GM12878 (cell line): ENCODE measurements around the gene THBS3. TPM values are rescaled to one million over a fixed set of nuclear protein-coding genes. Genes with fewer than 3 reads are reported as not detected.
A peak's percentile ranks its signal among the peaks of the same experiment; 100 is the strongest.

ENCODE experiments used
- BACH1 ChIP-seq: fragments of 450-650 bp; IDR thresholded peaks from 2 replicates; pipeline ENCODE4 v1.6.1; 2017; ENCODE audit warnings: mild to moderate bottlenecking, borderline replicate concordance
- CHD1 ChIP-seq: IDR thresholded peaks from 2 replicates; pipeline ENCODE4 v1.6.1; 2012; ENCODE audit warnings: low read depth, low read length, improper control_type of control experiment
- E2F4 ChIP-seq: IDR thresholded peaks from 2 replicates; pipeline ENCODE4 v1.6.1; 2012; ENCODE audit warnings: low read depth, low read length, improper control_type of control experiment
- ESRRA ChIP-seq: IDR thresholded peaks from 2 replicates; pipeline ENCODE4 v1.6.1; 2012; ENCODE audit warnings: mild to moderate bottlenecking, low read length, improper control_type of control experiment
- HSF1 ChIP-seq: fragments of 150-350 bp; IDR thresholded peaks from 2 replicates; pipeline ENCODE4 v1.6.1; 2014; ENCODE audit warnings: mild to moderate bottlenecking, low read depth, low read length
- MEF2B ChIP-seq: fragments of 450-650 bp; IDR thresholded peaks from 2 replicates; pipeline ENCODE4 v1.6.1; 2018; ENCODE audit warnings: mild to moderate bottlenecking, moderate library complexity; ENCODE audit not compliant: partially characterized antibody, poor library complexity, severe bottlenecking
- MTA3 ChIP-seq: IDR thresholded peaks from 2 replicates; pipeline ENCODE4 v1.6.1; 2012; ENCODE audit warnings: low read length, inconsistent platforms, borderline replicate concordance
- MXI1 ChIP-seq: fragments of 150-350 bp; IDR thresholded peaks from 2 replicates; pipeline ENCODE4 v1.6.1; 2011; ENCODE audit warnings: low read depth, mild to moderate bottlenecking, inconsistent platforms, low read length, improper control_type of control experiment
- NFIC ChIP-seq: IDR thresholded peaks from 2 replicates; pipeline ENCODE4 v1.6.1; 2012; ENCODE audit warnings: low read depth, mild to moderate bottlenecking, inconsistent platforms, low read length, moderate library complexity
- NKRF ChIP-seq: fragments of 450-650 bp; conservative IDR thresholded peaks from 2 replicates; pipeline ENCODE4 v1.6.1; 2017; ENCODE audit warnings: mild to moderate bottlenecking, moderate library complexity
- PAX5 ChIP-seq: IDR thresholded peaks from 2 replicates; pipeline ENCODE4 v1.6.1; 2011; ENCODE audit warnings: low read depth, low read length, borderline replicate concordance
- PAX8 ChIP-seq: fragments of 450-650 bp; IDR thresholded peaks from 2 replicates; pipeline ENCODE4 v1.6.1; 2017; ENCODE audit warnings: mild to moderate bottlenecking, moderate library complexity
- POLR2AphosphoS2 ChIP-seq: IDR thresholded peaks from 2 replicates; pipeline ENCODE4 v1.6.1; 2011; ENCODE audit warnings: low read depth, mild to moderate bottlenecking, low read length, improper control_type of control experiment, moderate library complexity
- SIX5 ChIP-seq: IDR thresholded peaks from 2 replicates; pipeline ENCODE4 v1.6.1; 2011; ENCODE audit warnings: mild to moderate bottlenecking, low read depth, low read length, moderate library complexity; ENCODE audit not compliant: severe bottlenecking
- SP1 ChIP-seq: IDR thresholded peaks from one replicate; pipeline ENCODE4 v1.6.1; 2011; ENCODE audit warnings: low read depth, low read length
- SREBF1 ChIP-seq: IDR thresholded peaks from 2 replicates; pipeline ENCODE4 v1.6.1; 2012; ENCODE audit warnings: mild to moderate bottlenecking, low read length
- STAT1 ChIP-seq: fragments of 450-650 bp; conservative IDR thresholded peaks from 2 replicates; pipeline ENCODE4 v1.6.1; 2014; ENCODE audit warnings: antibody characterized with exemption, mild to moderate bottlenecking
- YY1 ChIP-seq: IDR thresholded peaks from 2 replicates; pipeline ENCODE4 v1.6.1; 2011; ENCODE audit warnings: low read depth, mild to moderate bottlenecking, low read length
- ZNF592 ChIP-seq: fragments of 450-650 bp; IDR thresholded peaks from 2 replicates; pipeline ENCODE4 v1.6.1; 2017; ENCODE audit warnings: mild to moderate bottlenecking, moderate library complexity
- polyA plus RNA-seq, 11 experiments: library from polyadenylated mRNA; depleted of rRNA in 4 of 11; unstranded in 6 of 11; stranded (reverse) in 5 of 11; fragments of >200 nt; fragmentation: Nextera tagmentation in 4 of 11; fragmentation: Illumina TruSeq in 1 of 11; extraction: Ambion mirVana in 4 of 11; extraction: Trizol in 1 of 11; gene quantifications; 1 replicate in 1 of 11; 2 replicates in 10 of 11; pipeline versions ENCODE4 v1.2.1 to v1.2.3, GENCODE V29; 2011 to 2016; ENCODE audit warnings: inconsistent platforms in 2 of 11, missing spikeins in 2 of 11, low read depth in 1 of 11
- total RNA-seq, 4 experiments: library from RNA; depleted of rRNA in 3 of 4; stranded (reverse); fragments of >200 nt in 3 of 4; fragmentation: Illumina TruSeq in 1 of 4; extraction: Trizol in 1 of 4; gene quantifications; 2 replicates each; pipeline versions ENCODE4 v1.2.1 to v1.2.3, GENCODE V29; 2013 to 2021

THBS3 gene
- total and polyA plus RNA-seq, 10 of the 15 experiments (the other 5 are each of a cell fraction or from before 2014, with no cell fraction given), result 0.66 to 3.6 (median 2.0) TPM

GRCh38 chr1:155244368-155245162, 36.9 kb upstream of the THBS3 start (continued):
- TF ChIP-seq HSF1 (peak; percentile 90), CHD1 (peak; percentile 79; the same call in 1 of the 2 replicates), ESRRA (no peak), SIX5 (peak; percentile 37), MXI1 (peak; percentile 59; the same call in 1 of the 2 replicates), MTA3 (peak; percentile 89; the same call in 1 of the 2 replicates), SREBF1 (no peak), E2F4 (peak; percentile 86), NFIC (peak; percentile 78; the same call in 1 of the 2 replicates), PAX8 (peak; percentile 91), PAX5 (peak; percentile 99), ZNF592 (no peak), MEF2B (peak; percentile 90), SP1 (peak; percentile 85), STAT1 (peak; percentile 96), POLR2AphosphoS2 (peak; percentile 91; the same call in 1 of the 2 replicates), BACH1 (peak; percentile 71; the same call in 1 of the 2 replicates), NKRF (peak; percentile 62), YY1 (peak; percentile 91)
